ENCODE results near the gene TUBG1.

DNA sequence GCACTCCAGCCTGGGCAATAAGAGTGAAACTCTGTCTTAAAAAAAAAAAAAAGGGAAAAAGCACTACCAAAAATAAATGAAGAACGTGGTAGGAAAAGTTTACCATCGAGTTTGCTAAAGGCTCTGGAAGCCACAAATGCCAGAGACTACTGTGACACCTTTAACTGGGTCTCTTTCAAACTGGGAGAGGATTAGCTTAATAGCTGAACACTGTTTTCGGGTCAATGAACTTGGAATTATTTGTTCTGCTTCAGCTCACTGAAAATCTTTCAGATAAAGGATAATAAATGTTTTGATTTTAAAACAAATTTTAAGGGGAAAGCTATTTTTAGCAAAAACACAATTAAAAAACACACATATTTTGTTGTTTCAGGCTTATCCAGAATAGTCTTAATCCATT, 1.7 kb upstream of the TUBG1 start:
- TF ChIP-seq, protein P1, sequence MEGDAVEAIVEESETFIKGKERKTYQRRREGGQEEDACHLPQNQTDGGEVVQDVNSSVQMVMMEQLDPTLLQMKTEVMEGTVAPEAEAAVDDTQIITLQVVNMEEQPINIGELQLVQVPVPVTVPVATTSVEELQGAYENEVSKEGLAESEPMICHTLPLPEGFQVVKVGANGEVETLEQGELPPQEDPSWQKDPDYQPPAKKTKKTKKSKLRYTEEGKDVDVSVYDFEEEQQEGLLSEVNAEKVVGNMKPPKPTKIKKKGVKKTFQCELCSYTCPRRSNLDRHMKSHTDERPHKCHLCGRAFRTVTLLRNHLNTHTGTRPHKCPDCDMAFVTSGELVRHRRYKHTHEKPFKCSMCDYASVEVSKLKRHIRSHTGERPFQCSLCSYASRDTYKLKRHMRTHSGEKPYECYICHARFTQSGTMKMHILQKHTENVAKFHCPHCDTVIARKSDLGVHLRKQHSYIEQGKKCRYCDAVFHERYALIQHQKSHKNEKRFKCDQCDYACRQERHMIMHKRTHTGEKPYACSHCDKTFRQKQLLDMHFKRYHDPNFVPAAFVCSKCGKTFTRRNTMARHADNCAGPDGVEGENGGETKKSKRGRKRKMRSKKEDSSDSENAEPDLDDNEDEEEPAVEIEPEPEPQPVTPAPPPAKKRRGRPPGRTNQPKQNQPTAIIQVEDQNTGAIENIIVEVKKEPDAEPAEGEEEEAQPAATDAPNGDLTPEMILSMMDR (IDR thresholded peaks at IDR 0.05; ENCODE audit: low read depth, low read length, missing input control): no peak
- TF ChIP-seq TAF1 (conservative IDR thresholded peaks at IDR 0.05) (no peak), EGR1 (IDR thresholded peaks at IDR 0.05; ENCODE audit: low read depth in 2 of 2) (no peak), RAD21 (IDR thresholded peaks at IDR 0.05) (no peak), YY1 (IDR thresholded peaks at IDR 0.05) (no peak), MAX (IDR thresholded peaks at IDR 0.05) (no peak), GABPA (IDR thresholded peaks at IDR 0.05 in 1 of 2, conservative IDR thresholded peaks at IDR 0.05 in 1 of 2) (no peak), SP1 (IDR thresholded peaks at IDR 0.05) (no peak), REST (IDR thresholded peaks at IDR 0.05) (no peak), ATF3 (IDR thresholded peaks at IDR 0.05) (no peak), FOXA1 (IDR thresholded peaks at IDR 0.05) (no peak)
- TF ChIP-seq, protein P2, sequence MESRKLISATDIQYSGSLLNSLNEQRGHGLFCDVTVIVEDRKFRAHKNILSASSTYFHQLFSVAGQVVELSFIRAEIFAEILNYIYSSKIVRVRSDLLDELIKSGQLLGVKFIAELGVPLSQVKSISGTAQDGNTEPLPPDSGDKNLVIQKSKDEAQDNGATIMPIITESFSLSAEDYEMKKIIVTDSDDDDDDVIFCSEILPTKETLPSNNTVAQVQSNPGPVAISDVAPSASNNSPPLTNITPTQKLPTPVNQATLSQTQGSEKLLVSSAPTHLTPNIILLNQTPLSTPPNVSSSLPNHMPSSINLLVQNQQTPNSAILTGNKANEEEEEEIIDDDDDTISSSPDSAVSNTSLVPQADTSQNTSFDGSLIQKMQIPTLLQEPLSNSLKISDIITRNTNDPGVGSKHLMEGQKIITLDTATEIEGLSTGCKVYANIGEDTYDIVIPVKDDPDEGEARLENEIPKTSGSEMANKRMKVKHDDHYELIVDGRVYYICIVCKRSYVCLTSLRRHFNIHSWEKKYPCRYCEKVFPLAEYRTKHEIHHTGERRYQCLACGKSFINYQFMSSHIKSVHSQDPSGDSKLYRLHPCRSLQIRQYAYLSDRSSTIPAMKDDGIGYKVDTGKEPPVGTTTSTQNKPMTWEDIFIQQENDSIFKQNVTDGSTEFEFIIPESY (IDR thresholded peaks at IDR 0.05): no peak

Data from liver (tissue), 3 donors.